GM06990 (cell line): ENCODE data around the gene DNAAF1.

Experiments
- DNase-seq: peaks from one replicate; pipeline ENCODE4 v3.0.0-alpha.2; 2011; ENCODE audit not compliant: insufficient read length; ENCODE audit errors: extremely low read depth
- H3K27me3 ChIP-seq: replicated peaks from 2 replicates; pipeline ENCODE4 v1.6.0; 2011; ENCODE audit warnings: low read length; ENCODE audit not compliant: control insufficient read depth, insufficient read depth
- H3K36me3 ChIP-seq: 2 replicates; pipeline ENCODE4 v1.5.1; 2011; ENCODE audit warnings: low read length; ENCODE audit not compliant: control insufficient read depth, insufficient read depth
- H3K4me3 ChIP-seq: replicated peaks from 2 replicates; pipeline ENCODE4 v1.5.1; 2011; ENCODE audit warnings: low read depth, mild to moderate bottlenecking, control low read depth, low read length
- CTCF ChIP-seq: IDR thresholded peaks from 2 replicates; pipeline ENCODE4 v1.5.1; 2011; ENCODE audit warnings: low read length, control low read depth, mild to moderate bottlenecking, inconsistent platforms; ENCODE audit not compliant: insufficient read depth, poor library complexity, severe bottlenecking

Gene DNAAF1

GRCh38 chr16:84138824-84139627 lies 6.1 kb upstream of the DNAAF1 start:
- no peak for TF ChIP-seq CTCF
- no peak for DNase-seq
- H3K27me3 ChIP-seq = no peaks in the 10 kb centered on the region
- H3K4me3 ChIP-seq = no peak overlapping the region
- H3K36me3 ChIP-seq = no peaks in the 10 kb centered on the region

- TF ChIP-seq CTCF = no peak
Observed at GRCh38 chr16:84139628-84140258, 5.4 kb upstream of the DNAAF1 start.

GRCh38 chr16:84141143-84141670 lies 3.9 kb upstream of the DNAAF1 start:
- Histone ChIP-seq H3K27me3 (no peaks in the 10 kb centered on the region), H3K4me3 (no peak overlapping the region), H3K36me3 (no peaks in the 10 kb centered on the region)
- peak; percentile 30 for TF ChIP-seq CTCF
- DNase-seq = no peak

More at GRCh38 chr16:84139628-84140258, 5.4 kb upstream of the DNAAF1 start:
- Histone ChIP-seq H3K4me3 (no peak overlapping the region), H3K27me3 (no peaks in the 10 kb centered on the region), H3K36me3 (no peaks in the 10 kb centered on the region)
- no peak for DNase-seq

- DNase-seq = no peak
- H3K36me3 ChIP-seq = no peaks in the 10 kb centered on the region
- TF ChIP-seq CTCF = no peak
- H3K27me3 ChIP-seq = no peaks in the 10 kb centered on the region
- no peak overlapping the region for H3K4me3 ChIP-seq
Observed at GRCh38 chr16:84143081-84143480, 2.0 kb upstream of the DNAAF1 start.

GRCh38 chr16:84143784-84144199 lies 1.3 kb upstream of the DNAAF1 start:
- no peaks in the 10 kb centered on the region for H3K36me3 ChIP-seq
- no peak for TF ChIP-seq CTCF
- no peaks in the 10 kb centered on the region for H3K27me3 ChIP-seq
- DNase-seq = no peak
- H3K4me3 ChIP-seq = peak overlapping the region; percentile 88
